ENCODE data around the gene POR. TPM values are rescaled to one million over a fixed set of nuclear protein-coding genes. Genes with fewer than 3 reads are reported as not detected.
A peak's percentile ranks its signal among the peaks of the same experiment; 100 is the strongest.
"Not testable (repeated sequence)": the region's sequence is repeated elsewhere in the genome, so short reads cannot be mapped to it uniquely, and the experiment has no call there.

POR gene
- total RNA-seq, 1 donor from 2014 or later: 59.0 TPM

DNA sequence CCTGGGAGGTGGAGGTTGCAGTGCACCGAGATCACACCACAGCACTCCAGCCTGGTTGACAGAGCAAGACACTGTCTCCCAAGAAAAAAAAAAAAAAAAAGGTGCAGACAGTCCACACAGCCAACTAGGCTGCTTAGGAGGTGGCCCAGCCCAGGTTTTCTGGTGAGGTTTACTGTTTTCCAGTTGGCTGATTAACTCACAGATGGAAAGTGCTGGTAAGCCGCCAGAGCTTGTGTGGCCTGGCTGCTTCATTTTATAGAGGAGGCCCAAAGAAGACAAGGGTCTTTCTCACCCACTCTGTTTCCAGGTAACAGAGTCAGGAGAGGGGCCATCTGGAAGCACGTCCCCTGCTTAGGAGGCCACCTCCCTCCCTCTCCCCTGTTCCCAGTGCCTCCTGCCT is 29.9 kb upstream of the POR start:
- DNase-seq: no peak

DNA sequence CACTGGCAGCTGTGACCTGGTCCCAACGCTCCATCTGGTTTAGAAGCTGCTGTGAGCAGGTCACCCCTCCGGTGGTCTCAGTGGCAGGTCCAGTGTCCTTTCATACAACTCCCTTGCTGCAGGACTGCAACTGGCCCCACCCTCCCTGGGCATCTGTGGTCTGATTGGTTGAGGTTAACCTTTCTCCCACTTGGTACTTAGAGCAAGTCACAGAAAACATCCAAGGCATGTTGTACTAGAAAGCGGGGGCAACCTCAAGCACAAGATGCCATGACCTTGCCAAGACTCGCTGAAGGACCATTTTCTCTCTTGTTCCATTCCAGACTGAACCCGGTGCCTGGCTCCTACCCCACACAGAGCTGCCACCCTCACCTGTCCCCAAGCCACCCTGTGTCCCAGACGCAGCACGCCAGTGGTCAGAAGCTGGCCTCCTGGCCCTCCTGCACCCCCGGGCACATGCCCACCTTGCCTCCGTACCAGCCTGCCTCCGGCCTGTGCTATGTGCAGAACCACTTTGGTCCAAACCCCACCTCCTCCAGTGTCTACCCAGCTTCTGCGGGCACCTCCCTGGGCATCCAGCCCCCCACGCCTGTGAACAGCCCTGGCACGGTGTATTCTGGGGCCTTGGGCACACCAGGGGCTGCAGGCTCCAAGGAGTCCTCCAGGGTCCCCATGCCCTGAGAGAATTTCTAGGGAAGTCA is 27.1 kb upstream of the POR start:
- no peak for DNase-seq

DNA sequence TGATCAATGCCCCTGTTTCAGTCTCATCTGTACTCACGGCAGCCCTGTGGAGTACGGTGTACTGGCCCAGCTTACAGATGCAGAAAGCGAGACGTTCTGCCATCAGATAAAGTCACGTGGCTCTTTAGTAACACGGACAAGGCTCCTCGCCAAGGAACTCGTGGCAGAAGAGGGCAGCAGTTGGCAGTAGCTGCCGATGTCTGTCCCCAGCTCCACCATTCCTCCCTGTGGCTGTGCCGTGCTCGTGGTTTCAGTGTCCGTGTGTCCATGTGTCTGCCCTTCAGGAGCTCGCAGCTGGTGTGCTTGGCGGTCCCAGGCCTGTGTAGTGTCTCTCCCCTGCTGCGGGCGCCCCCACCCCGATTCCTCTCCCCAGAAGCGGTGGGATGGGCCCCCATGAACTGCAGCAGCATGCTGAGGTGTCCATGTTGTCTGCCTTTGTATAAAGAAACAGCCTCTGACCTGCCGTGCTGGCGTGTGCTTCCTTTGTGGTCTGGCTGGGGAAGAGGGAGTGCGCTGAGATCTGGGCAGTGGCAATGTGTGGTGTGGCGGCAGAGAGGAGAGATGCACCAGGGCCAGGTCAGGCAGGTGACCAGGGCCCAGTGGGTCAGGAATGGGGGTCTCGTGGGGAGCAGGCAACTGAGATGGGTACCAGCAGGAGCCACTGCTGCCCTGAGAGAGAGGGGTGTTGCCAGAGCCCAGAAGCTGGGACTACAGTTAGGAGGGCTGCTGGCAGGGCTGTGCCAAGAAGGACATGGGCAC is 26.3 kb upstream of the POR start:
- DNase-seq: peak; percentile 75

DNA sequence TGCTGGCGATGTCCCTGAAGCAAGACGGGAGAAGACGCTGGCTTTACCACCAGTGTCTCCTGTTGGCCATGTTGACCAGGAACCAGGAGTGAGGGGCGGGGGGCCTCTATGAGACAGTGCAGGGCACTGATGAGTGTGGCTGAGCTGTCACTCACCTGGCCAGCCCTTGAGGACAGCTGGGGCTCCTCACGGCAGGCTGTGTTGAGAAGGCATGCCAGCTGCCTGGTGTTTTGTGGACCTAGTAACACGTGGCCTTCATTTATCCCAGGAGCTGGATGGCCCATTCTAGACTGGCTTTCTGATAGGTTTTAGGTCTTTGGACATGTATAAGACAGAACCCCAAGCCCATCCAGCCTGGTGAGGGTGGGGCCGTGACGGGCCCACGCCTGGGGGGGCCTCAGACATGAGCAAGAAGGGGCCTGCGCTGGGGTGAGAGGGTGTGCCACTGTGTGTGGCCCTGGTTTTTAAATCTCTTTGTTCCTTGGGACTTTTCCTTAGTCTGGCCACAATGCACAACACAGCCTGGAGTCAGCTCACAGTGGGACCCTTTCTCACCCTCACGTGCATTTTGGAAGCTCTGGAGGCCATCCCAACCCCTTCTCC is 25.6 kb upstream of the POR start:
- DNase-seq: no peak

DNA sequence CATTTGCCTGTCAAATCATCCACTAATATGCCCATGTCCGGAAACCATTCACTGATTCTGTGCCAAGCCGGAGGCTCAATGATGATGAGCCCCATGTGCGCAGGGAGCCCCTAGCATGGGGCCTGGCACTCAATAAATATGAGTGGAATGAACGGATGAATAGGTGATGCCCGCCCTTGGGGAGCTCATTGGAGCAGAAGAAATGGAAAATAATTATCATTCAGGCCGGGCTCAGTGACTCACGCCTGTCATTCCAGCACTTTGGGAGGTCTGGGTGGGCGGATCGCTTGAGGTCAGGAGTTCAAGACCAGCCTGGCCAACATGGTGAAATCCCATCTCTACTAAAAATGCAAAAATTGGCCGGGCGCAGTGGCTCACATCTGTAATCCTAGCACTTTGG is 25.1 kb upstream of the POR start:
- no peak for DNase-seq

DNA sequence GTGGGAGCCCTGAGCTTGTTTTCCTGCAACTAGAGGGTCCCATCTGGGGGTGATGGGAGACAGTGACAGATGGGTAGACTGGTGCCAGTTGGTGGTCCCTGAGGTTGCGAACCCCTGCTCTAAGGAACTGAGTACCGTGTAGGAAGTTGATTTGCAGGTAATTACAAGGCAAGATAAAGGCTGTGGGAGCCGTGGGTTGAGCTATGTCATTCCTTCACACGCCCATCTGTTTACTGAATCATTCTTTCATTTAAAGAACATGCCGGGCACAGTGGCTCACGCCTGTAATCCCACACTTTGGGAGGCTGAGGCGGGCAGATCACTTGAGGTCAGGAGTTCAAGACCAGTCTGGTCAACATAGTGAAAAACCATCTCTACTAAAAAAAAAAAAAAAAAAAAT is 23.7 kb upstream of the POR start:
- not testable (repeated sequence) for DNase-seq

DNA sequence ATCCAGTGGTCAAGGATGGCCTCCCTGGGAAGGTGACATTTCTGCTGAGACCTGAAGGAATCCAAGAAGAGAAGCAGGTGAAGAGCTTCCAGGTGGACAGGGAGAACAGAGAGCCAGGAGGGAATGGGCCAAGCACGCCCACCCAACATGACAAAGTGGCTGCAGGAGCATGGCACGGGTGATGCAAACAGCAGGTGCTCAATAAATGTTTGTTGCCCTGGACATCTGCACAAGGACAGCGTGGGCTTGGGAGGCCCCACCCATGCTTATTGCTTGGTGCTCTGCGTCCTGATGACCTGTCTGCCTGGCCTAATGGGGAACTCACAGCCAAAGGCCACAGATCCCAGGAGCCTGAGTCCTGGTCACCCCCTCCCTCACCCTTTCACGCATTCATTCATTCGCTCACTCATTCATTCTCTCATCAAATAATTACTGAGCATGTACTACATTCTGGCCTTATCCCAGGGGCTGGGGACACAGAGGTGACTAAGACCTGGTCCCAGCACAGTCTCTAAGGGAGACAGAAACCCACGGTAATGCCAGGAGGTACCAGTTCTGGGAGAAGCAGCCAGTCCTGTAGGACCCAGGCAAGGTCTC is 23.0 kb upstream of the POR start:
- DNase-seq: no peak

DNA sequence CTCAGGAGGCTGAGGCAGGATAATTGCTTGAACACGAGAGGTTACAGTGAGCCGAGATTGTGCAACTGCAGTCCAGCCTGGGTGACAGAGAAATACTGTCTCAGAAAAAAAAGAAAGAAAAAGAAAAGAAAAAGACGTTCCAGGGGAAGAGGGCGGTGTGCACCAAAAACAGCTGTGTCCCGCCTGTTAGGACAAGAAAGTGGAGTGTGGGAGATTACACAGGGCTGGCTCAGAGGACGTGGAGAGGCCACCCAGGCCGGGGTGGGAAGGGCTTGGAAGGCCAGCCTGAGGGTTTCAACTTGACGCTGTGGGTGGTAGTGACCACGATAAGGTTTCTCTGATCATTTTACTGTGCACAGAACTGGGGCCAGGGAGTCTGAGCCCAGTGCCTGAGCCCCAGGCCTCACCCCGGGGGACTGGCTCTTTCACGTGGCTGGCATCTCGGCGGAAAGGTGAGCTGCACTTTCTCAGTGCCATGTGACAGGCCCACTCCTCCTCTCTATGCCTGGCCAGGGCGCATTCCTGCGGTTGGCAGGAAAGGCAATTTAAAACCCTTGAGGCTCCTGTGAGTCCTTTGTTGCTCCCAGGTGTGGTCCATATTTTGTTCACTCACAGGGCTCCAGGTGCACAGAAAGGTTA is 22.2 kb upstream of the POR start:
- no peak for DNase-seq

DNA sequence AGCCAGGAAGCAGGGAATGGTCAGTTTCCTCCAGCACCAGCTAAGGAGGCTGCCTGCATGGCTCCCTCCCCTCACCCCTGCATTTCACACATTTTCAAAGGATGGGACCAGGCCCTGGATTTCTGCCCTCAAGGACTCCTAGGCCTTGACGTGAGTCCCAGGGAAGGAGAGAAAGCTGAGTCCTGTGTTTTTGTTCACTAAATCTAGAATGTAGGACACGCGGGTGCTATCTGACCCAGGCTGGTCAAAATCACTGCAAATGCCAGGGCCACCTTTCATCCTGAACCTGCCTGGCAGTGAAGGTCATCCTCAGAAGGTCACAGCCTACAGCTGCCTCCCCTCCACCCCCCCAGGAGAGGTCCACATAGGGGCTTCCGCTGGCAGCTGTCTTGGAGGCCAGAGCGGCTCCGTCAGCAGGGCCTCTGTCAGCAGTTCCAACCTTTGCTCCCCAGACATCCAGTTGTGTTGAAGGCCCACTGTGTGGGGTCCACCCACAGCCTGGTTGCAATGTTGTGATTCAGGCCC is 18.1 kb upstream of the POR start:
- DNase-seq: no peak

DNA sequence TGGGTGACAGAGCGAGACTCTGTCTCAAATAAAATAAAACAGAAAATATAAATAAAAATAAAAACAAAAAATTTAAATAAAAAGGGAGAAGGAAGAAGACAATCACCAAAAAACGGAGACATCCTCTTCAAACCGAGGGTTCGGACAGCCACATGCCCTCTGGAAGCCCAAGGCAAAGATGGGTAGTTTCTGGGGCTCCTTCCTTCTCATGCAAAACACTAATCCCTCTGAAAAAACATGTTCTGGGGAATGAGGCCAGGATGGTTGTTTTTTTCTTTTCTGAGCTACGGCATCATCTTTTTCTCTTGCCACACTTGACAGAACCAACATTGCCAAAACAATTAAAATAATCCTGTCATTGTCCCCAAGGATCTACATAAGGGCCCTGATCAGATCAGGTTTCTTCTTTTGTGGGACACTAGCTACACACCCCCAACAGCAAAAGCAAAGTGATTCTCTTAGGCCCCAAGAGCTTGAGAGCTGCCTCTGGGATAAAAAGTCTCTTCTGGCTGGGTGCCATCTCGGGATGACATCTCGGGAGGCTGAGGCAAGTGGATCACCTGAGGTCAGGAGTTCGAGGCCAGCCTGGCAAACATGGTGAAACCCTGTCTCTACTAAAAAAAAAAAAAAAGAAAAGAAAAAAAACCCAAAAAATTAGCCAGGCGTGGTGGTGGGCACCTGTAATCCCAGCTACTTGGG is 14.2 kb upstream of the POR start:
- no peak for DNase-seq

DNA sequence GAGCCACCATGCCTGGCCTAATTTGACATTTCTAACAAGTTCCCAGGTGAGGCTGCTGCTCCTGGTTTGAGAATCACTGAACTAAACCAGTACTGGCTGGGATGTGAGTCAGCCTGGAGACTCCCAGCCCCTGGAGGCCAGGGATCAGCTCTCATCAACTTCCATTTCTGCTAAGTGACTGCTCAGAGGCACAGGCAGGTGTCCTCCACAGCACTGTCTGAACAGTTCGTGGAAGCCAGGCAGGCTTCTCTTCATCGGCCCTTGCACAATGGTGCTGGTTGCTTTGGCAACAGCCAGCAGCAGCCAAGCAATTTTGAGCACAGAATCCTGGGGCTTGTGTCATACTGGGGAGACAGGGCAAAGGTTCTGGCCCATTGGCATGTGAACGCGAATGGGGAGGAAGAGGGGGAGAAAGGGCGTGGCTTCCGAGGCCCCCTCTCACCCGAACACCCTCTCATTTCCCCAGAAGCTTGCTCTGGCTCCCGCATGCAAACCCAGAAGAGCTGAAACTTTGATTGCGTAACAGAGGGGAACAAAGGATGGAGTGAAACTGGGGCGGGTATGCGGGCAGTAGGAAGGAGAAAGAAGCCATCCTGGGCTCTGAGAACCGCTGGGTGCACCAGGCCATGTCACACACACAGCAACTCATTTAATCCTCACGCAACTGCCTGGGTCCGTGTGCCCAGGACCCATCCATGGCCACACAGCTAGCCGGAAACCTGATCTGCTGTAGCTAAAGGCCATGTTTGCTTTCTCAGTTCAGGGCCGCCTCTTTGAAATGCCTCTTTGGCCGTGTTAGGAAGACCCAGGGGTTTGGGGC is 9.0 kb upstream of the POR start:
- DNase-seq: peak; percentile 28

DNA sequence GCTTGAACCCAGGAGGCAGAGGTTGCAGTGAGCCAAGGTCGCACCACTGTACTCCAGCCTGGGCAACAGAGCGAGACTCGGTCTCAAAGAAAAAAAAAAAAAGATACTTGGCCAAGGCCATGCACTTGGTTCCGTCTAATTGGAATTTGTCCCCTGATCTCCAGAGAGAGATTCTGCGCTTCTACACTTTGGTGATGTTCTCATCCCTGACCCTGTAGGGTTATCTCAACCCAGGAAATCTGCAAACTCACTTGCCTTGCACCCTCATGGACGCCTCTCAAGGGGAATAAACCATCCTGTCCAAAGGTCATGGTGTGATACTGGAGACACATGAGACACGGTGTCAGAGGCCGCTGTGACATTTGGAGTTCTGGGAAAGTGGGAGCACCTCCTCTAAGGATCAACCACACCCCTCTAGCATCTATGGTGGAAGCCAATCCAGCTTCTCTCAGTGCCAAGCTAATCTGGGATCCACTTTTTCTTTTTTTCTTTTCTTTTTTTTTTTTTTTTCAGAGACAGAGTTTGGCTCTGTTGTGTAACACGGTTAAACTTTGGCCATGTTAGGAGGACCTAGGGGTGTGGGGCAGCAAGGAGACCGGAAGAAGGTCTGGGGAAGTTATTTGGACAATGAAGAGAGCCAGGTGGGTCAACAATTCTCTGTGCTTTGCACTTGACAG is 7.8 kb upstream of the POR start:
- no peak for DNase-seq

DNA sequence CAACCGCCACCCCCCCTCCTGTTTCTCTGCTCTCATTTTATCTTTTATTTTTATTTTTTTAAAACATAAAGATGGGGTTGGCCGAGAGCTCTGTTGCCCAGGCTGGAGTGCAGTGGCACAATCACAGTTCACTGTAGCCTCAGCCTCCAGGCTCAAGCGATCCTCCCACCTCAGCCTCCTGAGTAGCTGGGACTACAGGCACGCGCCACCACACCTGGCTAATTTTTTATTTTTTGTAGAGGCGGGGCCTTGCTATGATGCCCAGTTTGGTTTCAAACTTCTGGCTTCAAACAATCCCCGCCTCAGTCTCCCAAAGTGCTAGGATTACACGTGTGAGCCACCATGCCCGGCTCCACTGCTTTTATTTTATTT is 7.3 kb upstream of the POR start:
- DNase-seq: not testable (repeated sequence)

DNA sequence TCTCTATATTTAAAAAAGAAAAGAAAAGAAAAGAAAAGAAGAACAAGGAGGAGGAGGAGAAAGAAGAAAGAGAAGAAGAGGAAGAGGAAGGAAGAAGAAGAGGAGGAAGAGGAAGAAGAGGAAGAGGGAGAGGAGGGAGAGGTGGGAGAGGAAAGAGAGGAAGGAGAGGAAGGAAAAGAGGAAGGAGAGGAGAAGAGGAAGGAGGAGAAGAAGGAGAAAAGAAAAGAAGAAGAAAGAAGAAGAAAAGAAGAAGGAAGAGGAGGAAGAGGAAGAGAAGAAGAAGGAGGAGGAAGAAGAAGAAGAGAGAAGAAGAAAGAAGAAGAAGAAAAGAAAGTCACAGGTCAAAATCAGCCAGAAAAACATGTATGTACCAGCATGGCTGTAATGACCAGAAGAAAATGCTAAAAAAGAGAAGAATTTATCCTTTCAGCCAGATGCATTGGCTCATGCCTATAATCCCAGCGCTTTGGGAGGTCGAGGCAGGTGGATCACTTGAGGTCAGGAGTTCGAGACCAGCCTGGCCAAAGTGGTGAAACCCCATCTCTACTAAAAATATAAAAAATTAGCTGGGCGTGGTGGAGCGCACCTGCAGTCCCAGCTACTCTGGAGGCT is 5.3 kb upstream of the POR start:
- DNase-seq: no peak

DNA sequence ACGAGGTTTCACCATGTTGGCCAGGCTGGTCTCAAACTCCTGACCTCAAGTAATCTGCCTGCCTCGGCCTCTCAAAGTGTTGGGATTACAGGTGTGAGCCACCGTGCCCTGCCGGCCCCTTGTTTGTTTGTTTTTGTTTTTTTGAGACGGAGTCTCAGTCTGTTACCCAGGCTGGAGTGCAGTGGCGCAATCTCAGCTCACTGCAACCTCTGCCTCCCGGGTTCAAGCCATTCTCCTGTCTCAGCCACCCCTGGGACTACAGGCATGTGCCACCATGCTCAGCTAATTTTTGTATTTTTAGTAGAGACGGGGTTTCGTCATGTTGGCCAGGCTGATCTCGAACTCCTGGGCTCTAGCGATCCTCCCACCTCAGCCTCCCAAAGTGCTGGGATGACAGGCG is 3.8 kb upstream of the POR start:
- DNase-seq: not testable (repeated sequence)

DNA sequence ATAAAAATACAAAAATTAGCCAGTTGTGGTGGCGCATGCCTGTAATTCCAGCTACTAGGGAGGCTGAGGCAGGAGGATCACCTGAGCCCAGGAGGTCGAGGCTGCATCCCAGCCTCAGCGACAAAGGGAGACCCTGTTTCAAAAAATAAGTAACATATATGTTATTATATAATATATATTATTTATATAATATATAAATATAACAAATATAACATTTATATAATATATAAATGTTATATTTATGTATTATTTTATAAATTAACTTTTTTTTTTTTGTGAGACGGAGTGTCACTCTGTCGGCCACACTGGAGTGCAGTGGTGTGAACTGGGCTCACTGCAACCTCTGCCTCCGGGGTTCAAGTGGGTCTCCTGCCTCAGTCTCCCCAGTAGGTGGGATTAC is 1.5 kb upstream of the POR start:
- DNase-seq: no peak

DNA sequence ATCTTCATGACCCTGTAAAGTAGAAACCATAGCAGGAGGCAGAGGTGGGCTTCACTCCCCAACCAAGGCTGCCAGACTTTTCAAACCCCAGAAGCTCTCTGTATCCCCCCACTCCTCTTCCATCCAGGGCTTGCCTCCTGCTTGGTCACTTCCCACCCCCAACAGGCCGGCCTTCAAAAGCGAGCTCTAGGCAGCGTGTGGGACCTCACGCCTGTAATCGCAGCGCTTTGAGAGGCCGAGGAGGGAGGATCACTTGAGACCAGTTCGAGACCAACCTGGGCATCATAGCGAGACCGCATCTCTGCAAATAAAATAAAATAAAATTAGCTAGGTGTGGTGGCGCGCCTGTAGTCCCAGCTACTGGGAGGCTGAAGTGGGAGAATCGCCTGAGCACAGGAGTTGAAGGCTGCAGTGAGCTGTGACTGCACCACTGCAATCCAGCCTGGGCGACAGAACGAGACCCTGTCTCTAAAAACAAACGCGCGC is 743 bp upstream of the POR start:
- no peak for DNase-seq

DNA sequence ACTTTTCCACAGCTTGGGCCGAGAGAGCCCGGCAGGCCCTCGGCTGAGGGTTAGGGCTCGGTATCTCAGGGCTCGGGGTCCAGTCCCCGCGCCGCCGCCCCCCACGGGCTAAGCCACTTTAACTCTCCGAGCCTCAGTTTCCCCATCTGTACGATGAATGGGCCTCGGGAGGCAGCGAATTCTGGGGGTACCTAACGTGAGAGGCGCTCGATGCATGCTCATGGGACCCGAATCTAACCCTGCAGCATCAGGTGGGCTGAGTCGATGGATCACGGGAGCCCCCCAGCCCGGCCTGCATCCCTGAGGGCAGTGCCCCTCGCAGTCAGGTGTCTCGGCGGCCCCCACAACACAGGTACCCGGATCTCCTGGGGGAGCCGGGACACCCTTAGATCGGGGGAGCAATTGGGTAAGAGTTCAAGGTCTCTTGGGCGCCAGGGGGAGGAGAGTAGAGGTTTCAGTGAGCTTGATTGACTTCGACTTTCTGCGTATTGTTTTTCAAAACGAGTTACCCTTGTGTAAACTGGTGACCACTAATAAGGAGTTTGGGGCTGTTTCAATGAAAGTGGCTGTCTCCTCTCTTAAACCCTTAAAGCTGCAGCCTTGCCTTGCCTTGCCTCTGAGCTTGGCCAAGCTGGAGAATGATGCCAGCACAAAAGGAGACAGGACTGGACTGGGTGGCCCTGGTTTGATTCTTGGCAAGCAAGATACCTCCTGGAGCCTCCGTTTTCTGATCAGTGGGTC is 631 bp downstream of the POR start:
- DNase-seq: no peak

DNA sequence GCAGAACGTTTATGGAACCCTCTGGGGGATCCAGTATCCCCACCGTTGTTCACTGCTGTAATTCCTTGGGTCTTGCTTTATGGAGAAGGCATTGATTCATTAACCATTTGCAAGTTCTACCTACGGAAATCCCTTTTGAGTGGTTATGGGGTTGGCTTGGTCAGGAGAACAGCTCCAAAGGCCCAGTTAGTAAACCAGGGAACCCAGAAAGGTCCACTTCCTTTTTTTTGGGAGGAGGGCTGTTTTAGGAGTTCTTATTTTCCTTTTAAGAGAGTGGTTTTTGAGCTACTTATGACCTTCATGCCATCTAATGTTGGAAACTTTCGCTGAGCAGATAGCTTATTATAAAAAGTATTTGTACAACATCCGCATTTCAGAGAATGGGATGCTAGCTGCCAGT is 1.3 kb downstream of the POR start:
- no peak for DNase-seq

Measured in occipital lobe (tissue), 2 donors.